ENCODE results near the gene ANKRD9.
A peak's percentile ranks its signal among the peaks of the same experiment; 100 is the strongest.

Gene ANKRD9

GRCh38 chr14:102474934-102475333 is 34.6 kb downstream of the ANKRD9 start:
- peak; percentile 71 for DNase-seq (ENCODE audit: low spot score)

GRCh38 chr14:102473559-102473958 is 36.0 kb downstream of the ANKRD9 start:
- no peak for DNase-seq (ENCODE audit: low spot score)

- peak; percentile 38 for DNase-seq (ENCODE audit: low spot score)
Measured at GRCh38 chr14:102472791-102473150, 36.8 kb downstream of the ANKRD9 start.

- DNase-seq (ENCODE audit: low spot score) = no peak
Measured at GRCh38 chr14:102471921-102472790, 37.4 kb downstream of the ANKRD9 start.

- no peak for DNase-seq (ENCODE audit: low spot score)
Measured at GRCh38 chr14:102469261-102469660, 40.3 kb downstream of the ANKRD9 start.

GRCh38 chr14:102464846-102465341 is 44.7 kb downstream of the ANKRD9 start:
- DNase-seq (ENCODE audit: low spot score) = no peak

DNA sequence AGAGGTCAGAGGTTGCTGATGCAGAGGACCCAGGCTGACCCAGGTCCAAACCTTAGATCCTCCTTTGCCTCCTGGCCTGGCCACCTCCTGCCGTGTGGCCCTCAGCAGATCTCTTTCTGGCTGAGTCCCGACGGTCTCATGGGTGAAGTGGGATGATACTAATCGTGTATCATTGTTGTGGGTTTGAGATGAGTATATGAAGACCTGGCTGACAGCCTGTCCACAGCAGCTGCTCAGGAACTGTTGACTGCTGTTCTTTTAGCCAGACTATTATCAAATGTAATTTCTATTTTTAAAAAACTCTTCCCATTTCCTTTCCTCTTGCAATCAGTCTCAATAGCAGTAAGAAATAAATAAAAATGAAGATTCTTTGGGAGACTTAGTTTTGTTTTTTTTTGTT is 45.6 kb downstream of the ANKRD9 start:
- no peak for DNase-seq (ENCODE audit: low spot score)

GRCh38 chr14:102462391-102462790 is 47.2 kb downstream of the ANKRD9 start:
- no peak for DNase-seq (ENCODE audit: low spot score)

- no peak for DNase-seq (ENCODE audit: low spot score)
Measured at GRCh38 chr14:102461490-102462338, 47.9 kb downstream of the ANKRD9 start.

GRCh38 chr14:102457509-102457908 is 52.1 kb downstream of the ANKRD9 start:
- DNase-seq (ENCODE audit: low spot score) = no peak

DNA sequence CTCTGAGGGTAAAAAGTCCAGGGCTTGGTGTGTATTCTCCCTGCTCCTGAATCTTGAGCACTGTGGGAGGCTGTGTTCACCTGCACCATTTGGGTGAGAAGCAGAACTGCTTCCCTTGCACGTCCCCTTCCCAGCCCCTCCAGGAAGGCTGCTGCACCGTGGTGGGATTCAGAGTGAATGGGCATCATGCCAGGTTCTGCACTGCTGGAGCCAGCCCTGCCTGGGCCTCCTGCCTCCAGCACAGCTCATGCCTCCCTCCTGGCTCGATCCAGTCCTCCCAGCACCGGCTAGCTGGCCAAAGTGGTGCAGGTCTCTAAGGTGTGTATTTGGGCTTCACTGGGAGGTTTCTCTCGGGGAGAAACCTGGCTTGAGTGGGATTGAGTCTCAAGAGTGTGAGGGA is 54.9 kb downstream of the ANKRD9 start:
- DNase-seq (ENCODE audit: low spot score) = no peak

GRCh38 chr14:102452302-102452701 is 57.3 kb downstream of the ANKRD9 start:
- no peak for DNase-seq (ENCODE audit: low spot score)

Measured in globus pallidus (tissue), 1 donor.